Bronchial epithelial cell (primary cell): ENCODE data around the gene ANKRD17. TPM values are rescaled to one million over a fixed set of nuclear protein-coding genes. Genes with fewer than 3 reads are reported as not detected.

Source experiments
- DNase-seq: peaks from one replicate; pipeline ENCODE4 v3.0.0-alpha.2; 2010; ENCODE audit warnings: low read depth
- FAIRE-seq: peaks from 2 replicates; lab custom pipeline; 2011; peaks lifted over from hg19 to GRCh38; lab: Jason Lieb, UNC
- H3K27me3 ChIP-seq: 2 replicates; pipeline ENCODE4 v1.5.1; 2011; ENCODE audit warnings: low read length; ENCODE audit not compliant: control insufficient read depth, insufficient read depth
- H3K36me3 ChIP-seq: 2 replicates; pipeline ENCODE4 v1.5.1; 2011; ENCODE audit warnings: low read length; ENCODE audit not compliant: control insufficient read depth, insufficient read depth
- H3K4me3 ChIP-seq: 2 replicates; pipeline ENCODE4 v1.5.1; 2011; ENCODE audit warnings: mild to moderate bottlenecking, low read depth, low read length, control low read depth
- total RNA-seq: library from RNA; depleted of rRNA; stranded (reverse); fragments of >200 nt; gene quantifications from 2 replicates; pipeline ENCODE4 v1.2.1, GENCODE V29; 2014
- TF ChIP-seq, protein P1 (sequence below): IDR thresholded peaks from 2 replicates; pipeline ENCODE4 v1.5.1; 2011; ENCODE audit warnings: mild to moderate bottlenecking, moderate library complexity, low read length, control low read depth, inconsistent platforms; ENCODE audit not compliant: insufficient read depth, severe bottlenecking

The ANKRD17 gene
- total RNA-seq, 1 donor from 2014 or later = 41.9 TPM

- Histone ChIP-seq H3K4me3 (no peak overlapping the region), H3K36me3 (peaks cover 6% of the 10 kb centered on the region), H3K27me3 (no peaks in the 10 kb centered on the region)
- FAIRE-seq = no peak
- no peak for DNase-seq
- TF ChIP-seq, protein P1, sequence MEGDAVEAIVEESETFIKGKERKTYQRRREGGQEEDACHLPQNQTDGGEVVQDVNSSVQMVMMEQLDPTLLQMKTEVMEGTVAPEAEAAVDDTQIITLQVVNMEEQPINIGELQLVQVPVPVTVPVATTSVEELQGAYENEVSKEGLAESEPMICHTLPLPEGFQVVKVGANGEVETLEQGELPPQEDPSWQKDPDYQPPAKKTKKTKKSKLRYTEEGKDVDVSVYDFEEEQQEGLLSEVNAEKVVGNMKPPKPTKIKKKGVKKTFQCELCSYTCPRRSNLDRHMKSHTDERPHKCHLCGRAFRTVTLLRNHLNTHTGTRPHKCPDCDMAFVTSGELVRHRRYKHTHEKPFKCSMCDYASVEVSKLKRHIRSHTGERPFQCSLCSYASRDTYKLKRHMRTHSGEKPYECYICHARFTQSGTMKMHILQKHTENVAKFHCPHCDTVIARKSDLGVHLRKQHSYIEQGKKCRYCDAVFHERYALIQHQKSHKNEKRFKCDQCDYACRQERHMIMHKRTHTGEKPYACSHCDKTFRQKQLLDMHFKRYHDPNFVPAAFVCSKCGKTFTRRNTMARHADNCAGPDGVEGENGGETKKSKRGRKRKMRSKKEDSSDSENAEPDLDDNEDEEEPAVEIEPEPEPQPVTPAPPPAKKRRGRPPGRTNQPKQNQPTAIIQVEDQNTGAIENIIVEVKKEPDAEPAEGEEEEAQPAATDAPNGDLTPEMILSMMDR = no peak
These were observed 203.2 kb downstream of the ANKRD17 start for GRCh38 chr4:73055241-73055897.

GRCh38 chr4:73053974-73054480, 204.6 kb downstream of the ANKRD17 start:
- no peak overlapping the region for H3K4me3 ChIP-seq
- DNase-seq (no peak), FAIRE-seq (no peak)
- peaks cover 4% of the 10 kb centered on the region for H3K36me3 ChIP-seq
- H3K27me3 ChIP-seq = no peaks in the 10 kb centered on the region
- TF ChIP-seq, protein P1 = no peak

- TF ChIP-seq, protein P1 = no peak
- DNase-seq (no peak), FAIRE-seq (no peak)
- Histone ChIP-seq H3K4me3 (no peak overlapping the region), H3K27me3 (no peaks in the 10 kb centered on the region), H3K36me3 (no peaks in the 10 kb centered on the region)
These were observed 205.5 kb downstream of the ANKRD17 start for GRCh38 chr4:73053076-73053475.

- no peaks in the 10 kb centered on the region for H3K36me3 ChIP-seq
These were observed 207.0 kb downstream of the ANKRD17 start for GRCh38 chr4:73051625-73052024.

DNA sequence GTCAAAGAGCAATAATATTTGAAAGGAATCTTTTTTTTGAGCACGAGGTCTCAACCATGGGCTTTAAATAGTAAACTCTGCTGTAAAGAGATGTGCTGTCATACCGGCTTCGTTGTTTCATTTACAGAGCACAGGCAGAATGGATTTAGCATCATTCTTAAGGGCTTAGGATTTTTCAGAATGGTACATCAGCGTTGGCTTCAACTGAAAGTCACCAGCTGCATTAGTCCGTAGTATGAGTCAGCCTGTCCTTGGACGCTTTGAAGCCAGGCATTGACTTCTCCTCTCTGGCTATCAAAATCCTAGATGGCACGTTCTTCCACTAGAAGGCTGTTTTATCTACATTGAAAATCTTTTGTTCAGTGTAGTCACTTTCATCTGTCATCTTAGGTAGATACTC, 212.7 kb downstream of the ANKRD17 start:
- no peak for FAIRE-seq
- no peak overlapping the region for H3K4me3 ChIP-seq

More at GRCh38 chr4:73051625-73052024, 207.0 kb downstream of the ANKRD17 start:
- DNase-seq (no peak), FAIRE-seq (no peak)
- TF ChIP-seq, protein P1 = no peak
- Histone ChIP-seq H3K27me3 (no peaks in the 10 kb centered on the region), H3K4me3 (no peak overlapping the region)

More for the DNA sequence above, 212.7 kb downstream of the ANKRD17 start:
- H3K27me3 ChIP-seq = no peaks in the 10 kb centered on the region
- DNase-seq = no peak
- TF ChIP-seq, protein P1 = no peak
- no peaks in the 10 kb centered on the region for H3K36me3 ChIP-seq
